Hepatocyte (in vitro differentiated cells): ENCODE results near the gene GPR55.

Source experiments
- EZH2phosphoT487 ChIP-seq: fragments of 200-600 bp; sonication (generic); IDR thresholded peaks from one replicate; pipeline ENCODE4 v1.6.1; 2018; ENCODE audit warnings: antibody characterized with exemption, mild to moderate bottlenecking, low read depth, moderate library complexity; ENCODE audit not compliant: unreplicated experiment, severe bottlenecking
- TF ChIP-seq, protein P1 (sequence below): fragments of 200-600 bp; sonication (generic); IDR thresholded peaks from 2 replicates; pipeline ENCODE4 v1.5.1; 2016; ENCODE audit warnings: antibody characterized with exemption, mild to moderate bottlenecking; ENCODE audit not compliant: poor library complexity

DNA sequence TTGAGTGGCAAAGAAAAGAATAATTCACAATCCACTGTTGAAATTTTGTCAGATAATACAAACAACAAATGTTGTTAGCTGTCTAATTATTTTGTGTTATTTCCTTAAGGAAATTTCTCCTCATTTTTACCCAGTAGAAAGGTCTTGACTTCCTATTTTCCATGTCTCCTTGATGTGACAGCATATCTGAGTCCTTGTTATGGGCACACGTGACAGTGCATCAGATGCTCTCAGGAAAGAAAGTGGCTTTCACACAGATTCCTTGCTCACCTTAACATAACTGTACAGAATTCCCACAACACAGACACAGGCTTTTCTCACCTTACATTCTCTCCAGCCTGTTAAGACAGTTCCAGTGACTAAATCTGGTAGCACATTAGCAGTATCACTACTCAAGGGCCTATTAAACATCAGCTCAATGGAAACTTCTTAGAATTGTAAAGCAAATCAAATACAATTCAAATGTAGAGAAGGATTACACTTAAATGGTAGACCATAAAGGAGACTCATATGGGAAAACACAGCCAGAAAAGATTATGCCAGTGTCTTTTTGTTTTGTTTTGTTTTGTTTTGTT, 30.2 kb upstream of the GPR55 start:
- TF ChIP-seq, protein P1, sequence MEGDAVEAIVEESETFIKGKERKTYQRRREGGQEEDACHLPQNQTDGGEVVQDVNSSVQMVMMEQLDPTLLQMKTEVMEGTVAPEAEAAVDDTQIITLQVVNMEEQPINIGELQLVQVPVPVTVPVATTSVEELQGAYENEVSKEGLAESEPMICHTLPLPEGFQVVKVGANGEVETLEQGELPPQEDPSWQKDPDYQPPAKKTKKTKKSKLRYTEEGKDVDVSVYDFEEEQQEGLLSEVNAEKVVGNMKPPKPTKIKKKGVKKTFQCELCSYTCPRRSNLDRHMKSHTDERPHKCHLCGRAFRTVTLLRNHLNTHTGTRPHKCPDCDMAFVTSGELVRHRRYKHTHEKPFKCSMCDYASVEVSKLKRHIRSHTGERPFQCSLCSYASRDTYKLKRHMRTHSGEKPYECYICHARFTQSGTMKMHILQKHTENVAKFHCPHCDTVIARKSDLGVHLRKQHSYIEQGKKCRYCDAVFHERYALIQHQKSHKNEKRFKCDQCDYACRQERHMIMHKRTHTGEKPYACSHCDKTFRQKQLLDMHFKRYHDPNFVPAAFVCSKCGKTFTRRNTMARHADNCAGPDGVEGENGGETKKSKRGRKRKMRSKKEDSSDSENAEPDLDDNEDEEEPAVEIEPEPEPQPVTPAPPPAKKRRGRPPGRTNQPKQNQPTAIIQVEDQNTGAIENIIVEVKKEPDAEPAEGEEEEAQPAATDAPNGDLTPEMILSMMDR = no peak
- TF ChIP-seq EZH2phosphoT487 = no peak
